ENCODE results near the gene CSNK1D. TPM values are rescaled to one million over a fixed set of nuclear protein-coding genes. Genes with fewer than 3 reads are reported as not detected.

CSNK1D gene
- total and polyA plus RNA-seq, 2 donors (not counting 1 experiment from before 2014, with no cell fraction given): 196 to 241 TPM

DNA sequence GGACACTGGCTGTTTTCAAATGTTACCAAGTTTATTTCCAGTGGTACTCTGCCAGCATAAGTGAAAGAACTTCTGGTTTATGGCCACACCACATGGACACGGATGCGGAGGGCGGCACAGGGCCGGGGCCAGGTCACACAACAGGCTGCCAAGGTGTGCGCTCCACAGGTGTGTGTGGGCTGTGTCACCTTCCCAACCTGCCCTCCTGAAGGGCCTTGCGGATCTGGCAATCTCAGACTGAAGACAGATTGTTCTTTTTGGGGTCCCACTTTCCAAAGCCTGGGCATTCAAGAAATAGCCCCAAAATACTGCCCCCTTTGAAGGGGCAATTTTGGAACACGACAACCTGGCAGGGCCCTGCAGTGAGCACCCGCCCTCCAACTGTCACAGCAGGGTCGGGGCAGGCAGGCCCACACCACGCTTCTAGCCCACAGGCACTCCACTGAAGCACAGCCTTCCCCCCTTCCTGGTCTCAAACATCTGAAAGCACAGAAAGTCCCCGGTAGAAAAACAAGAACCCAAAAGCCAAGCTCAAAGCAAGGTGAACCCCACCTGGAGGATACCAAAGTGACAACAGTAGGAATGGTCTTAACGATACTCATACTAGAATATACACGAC lies 3.5 kb downstream of the CSNK1D start:
- no peak for ATAC-seq (ENCODE audit: low read depth)
- DNase-seq: no peak
- no peak for TF ChIP-seq EZH2 (IDR thresholded peaks at IDR 0.05; ENCODE audit: borderline replicate concordance, insufficient read depth, low read depth, low read length, poor library complexity, severe bottlenecking)
- no peak for TF ChIP-seq CTCF (IDR thresholded peaks at IDR 0.05)

More for the DNA sequence above, 3.5 kb downstream of the CSNK1D start:
- H4K20me1 ChIP-seq (ENCODE audit: control insufficient read depth, insufficient read depth, low read length, poor library complexity, severe bottlenecking): peaks cover 84% of the 10 kb centered on the region
- H3K27ac ChIP-seq (ENCODE audit: low read length in 2 of 2): peak overlapping the region in 1 of 2 donors; percentile 67
- Mint-ChIP-seq H3K27ac (peak overlapping the region; percentile 73), H3K4me3 (peak overlapping the region; percentile 66), H3K9me3 (ENCODE audit: insufficient read depth) (no peaks in the 10 kb centered on the region), H3K4me1 (peaks cover 65% of the 10 kb centered on the region), H3K27me3 (no peaks in the 10 kb centered on the region)
- no peak overlapping the region for H3K4me3 ChIP-seq (ENCODE audit: control extremely low read depth in 1 of 5, extremely low read depth in 1 of 5, insufficient read depth in 1 of 5, low read depth in 2 of 5, low read length in 4 of 5)
- CTCF ChIA-PET: interaction anchor here (3.1 kb wide), 1 partner anchor 29 kb away, joined by 14 read pairs; no protein-coding TSS in a partner anchor
- H2AFZ ChIP-seq (ENCODE audit: insufficient read depth, low read depth, low read length, poor library complexity, severe bottlenecking): no peak overlapping the region
- no peak overlapping the region for H3K9ac ChIP-seq (ENCODE audit: low read length)
- H3K9me3 ChIP-seq (ENCODE audit: control extremely low read depth in 1 of 3, control insufficient read depth in 2 of 3, insufficient read depth in 1 of 3, low read length in 2 of 3): no peaks in the 10 kb centered on the region
- H3K36me3 ChIP-seq (replicated peaks in 1 of 2; ENCODE audit: control extremely low read depth in 1 of 2, control insufficient read depth in 1 of 2, extremely low read depth in 1 of 2, insufficient read depth in 2 of 2, low read length in 1 of 2): peaks cover 3 to 65% of the 10 kb centered on the region in 2 experiments
- no peaks in the 10 kb centered on the region for H3K27me3 ChIP-seq (replicated peaks in 1 of 4; ENCODE audit: control extremely low read depth in 1 of 4, control insufficient read depth in 3 of 4, insufficient read depth in 4 of 4, low read length in 3 of 4)
- 85% methylated on average over 13 of the region's 13 CpGs for WGBS (ENCODE audit: insufficient coverage)
- H3K4me2 ChIP-seq (replicated peaks; ENCODE audit: low read depth, low read length, poor library complexity, severe bottlenecking): no peak overlapping the region
- intact Hi-C loops (cut with micrococcal nuclease): no loop called here
- peaks cover 30 to 59% of the 10 kb centered on the region in 2 donors for H3K4me1 ChIP-seq (ENCODE audit: control insufficient read depth in 2 of 2, insufficient read depth in 2 of 2, low read length in 2 of 2)
- POLR2A ChIA-PET: interaction anchor here (1.0 kb wide), 1 partner anchor 165 kb away, joined by 3 read pairs; no protein-coding TSS in a partner anchor
- H3K79me2 ChIP-seq (ENCODE audit: control insufficient read depth, insufficient read depth, low read length): peaks cover 99% of the 10 kb centered on the region

All from B cell (primary cell).